Neural progenitor cell (in vitro differentiated cells): Measurements from ENCODE around the gene DSCAML1. TPM values are rescaled to one million over a fixed set of nuclear protein-coding genes. Genes with fewer than 3 reads are reported as not detected.

ENCODE experiments used
- DNase-seq: peaks from one replicate; pipeline ENCODE4 v3.0.0-alpha.2; 2016; ENCODE audit warnings: low spot score
- H2AFZ ChIP-seq: fragments of 200-600 bp; sonication (generic); replicated peaks from 2 replicates; pipeline ENCODE4 v1.6.1; 2016; ENCODE audit warnings: antibody characterized with exemption
- H3F3A ChIP-seq: fragments of 200-600 bp; sonication (generic); 2 replicates; pipeline ENCODE4 v1.6.1; 2016; ENCODE audit warnings: antibody characterized with exemption, low read depth
- H3K27ac ChIP-seq: fragments of 200-600 bp; sonication (generic); 2 replicates; pipeline ENCODE4 v1.5.1; 2016; ENCODE audit warnings: mild to moderate bottlenecking
- H3K27me3 ChIP-seq: fragments of 200-600 bp; sonication (generic); 2 replicates; pipeline ENCODE4 v1.6.1; 2016; ENCODE audit warnings: mild to moderate bottlenecking, moderate library complexity
- H3K36me3 ChIP-seq: fragments of 200-600 bp; sonication (generic); 2 replicates; pipeline ENCODE4 v1.5.1; 2016
- H3K4me1 ChIP-seq: fragments of 200-600 bp; sonication (generic); 2 replicates; pipeline ENCODE4 v1.6.1; 2016; ENCODE audit warnings: mixed run types
- H3K4me2 ChIP-seq: fragments of 200-600 bp; sonication (generic); 2 replicates; pipeline ENCODE4 v1.6.1; 2016
- H3K4me3 ChIP-seq: fragments of 200-600 bp; sonication (generic); 2 replicates; pipeline ENCODE4 v1.5.1; 2016
- H3K79me2 ChIP-seq: fragments of 200-600 bp; sonication (generic); 2 replicates; pipeline ENCODE4 v1.6.1; 2016; ENCODE audit warnings: low read depth
- H3K9ac ChIP-seq: fragments of 200-600 bp; sonication (generic); 2 replicates; pipeline ENCODE4 v1.6.1; 2016
- H3K9me3 ChIP-seq: fragments of 200-600 bp; sonication (generic); 2 replicates; pipeline ENCODE4 v1.5.1; 2016; ENCODE audit warnings: low read depth
- H4K20me1 ChIP-seq: fragments of 200-600 bp; sonication (generic); 2 replicates; pipeline ENCODE4 v1.6.1; 2016; ENCODE audit warnings: low read depth
- H3K27ac Mint-ChIP-seq: 3 replicates; pipeline ENCODE4 v1.8.0; 2021; ENCODE audit warnings: mixed read lengths
- H3K27me3 Mint-ChIP-seq: 2 replicates; pipeline ENCODE4 v1.8.0; 2022; ENCODE audit warnings: low read depth, mild to moderate bottlenecking, inconsistent platforms, moderate library complexity, mixed read lengths; ENCODE audit not compliant: insufficient read depth
- H3K36me3 Mint-ChIP-seq: 3 replicates; pipeline ENCODE4 v1.8.0; 2021; ENCODE audit warnings: mixed read lengths
- H3K4me1 Mint-ChIP-seq: 3 replicates; pipeline ENCODE4 v1.8.0; 2021; ENCODE audit warnings: mixed read lengths
- H3K4me3 Mint-ChIP-seq: 3 replicates; pipeline ENCODE4 v1.8.0; 2021; ENCODE audit warnings: mild to moderate bottlenecking, moderate library complexity, mixed read lengths
- H3K9me3 Mint-ChIP-seq: 3 replicates; pipeline ENCODE4 v1.8.0; 2020; ENCODE audit warnings: mixed read lengths
- CTCF ChIP-seq: fragments of 200-600 bp; sonication (generic); IDR thresholded peaks from 2 replicates; pipeline ENCODE4 v1.5.1; 2017; ENCODE audit warnings: antibody characterized with exemption, mild to moderate bottlenecking
- EZH2 ChIP-seq: fragments of 200-600 bp; sonication (generic); IDR thresholded peaks from 2 replicates; pipeline ENCODE4 v1.6.1; 2017; ENCODE audit warnings: antibody characterized with exemption, mild to moderate bottlenecking, moderate library complexity
- EZH2phosphoT487 ChIP-seq: fragments of 200-600 bp; sonication (generic); IDR thresholded peaks from 2 replicates; pipeline ENCODE4 v1.6.1; 2017; ENCODE audit warnings: antibody characterized with exemption
- total RNA-seq: library from RNA; depleted of rRNA; stranded (reverse); fragments of >200 nt; gene quantifications from 2 replicates; pipeline ENCODE4 v1.2.3, GENCODE V29; 2015; ENCODE audit warnings: low replicate concordance

The DSCAML1 gene
- total RNA-seq, 1 donor from 2014 or later, result 0.06 TPM

- peak overlapping the region; percentile 85 for H3K27ac Mint-ChIP-seq
Measured at GRCh38 chr11:117837791-117838190, 40.8 kb upstream of the DSCAML1 start.

GRCh38 chr11:117837070-117837776 lies 40.2 kb upstream of the DSCAML1 start:
- Histone ChIP-seq H3K4me2 (no peak overlapping the region), H3K9me3 (no peaks in the 10 kb centered on the region), H3K79me2 (no peaks in the 10 kb centered on the region), H3K4me1 (no peaks in the 10 kb centered on the region), H3K27ac (no peak overlapping the region), H3K27me3 (no peaks in the 10 kb centered on the region), H4K20me1 (peaks cover 18% of the 10 kb centered on the region), H3K36me3 (no peaks in the 10 kb centered on the region), H2AFZ (no peak overlapping the region), H3K9ac (no peak overlapping the region), H3K4me3 (no peak overlapping the region), H3F3A (no peaks in the 10 kb centered on the region)
- Mint-ChIP-seq H3K4me1 (peaks cover 14% of the 10 kb centered on the region), H3K27ac (peak overlapping the region; percentile 85), H3K4me3 (no peak overlapping the region), H3K27me3 (peaks cover 5% of the 10 kb centered on the region), H3K36me3 (peaks cover 12% of the 10 kb centered on the region), H3K9me3 (no peaks in the 10 kb centered on the region)
- TF ChIP-seq EZH2phosphoT487 (no peak), CTCF (no peak), EZH2 (no peak)
- no peak for DNase-seq

More at GRCh38 chr11:117837791-117838190, 40.8 kb upstream of the DSCAML1 start:
- H3K4me3 ChIP-seq, result no peak overlapping the region
- H3K4me1 Mint-ChIP-seq, result peaks cover 12% of the 10 kb centered on the region
- no peaks in the 10 kb centered on the region for H3K9me3 Mint-ChIP-seq
- H2AFZ ChIP-seq, result no peak overlapping the region
- no peaks in the 10 kb centered on the region for H3K9me3 ChIP-seq
- no peak overlapping the region for H3K4me2 ChIP-seq
- H3K79me2 ChIP-seq, result no peaks in the 10 kb centered on the region
- no peaks in the 10 kb centered on the region for H3K36me3 ChIP-seq
- peaks cover 23% of the 10 kb centered on the region for H4K20me1 ChIP-seq
- H3K27me3 ChIP-seq, result no peaks in the 10 kb centered on the region
- peaks cover 10% of the 10 kb centered on the region for H3K36me3 Mint-ChIP-seq
- H3K4me3 Mint-ChIP-seq, result no peak overlapping the region
- TF ChIP-seq CTCF (no peak), EZH2 (no peak), EZH2phosphoT487 (no peak)
- peaks cover 5% of the 10 kb centered on the region for H3K27me3 Mint-ChIP-seq
- no peak for DNase-seq
- no peaks in the 10 kb centered on the region for H3F3A ChIP-seq
- H3K9ac ChIP-seq, result no peak overlapping the region
- H3K27ac ChIP-seq, result no peak overlapping the region
- H3K4me1 ChIP-seq, result no peaks in the 10 kb centered on the region

- no peaks in the 10 kb centered on the region for H3K9me3 Mint-ChIP-seq
- no peak for DNase-seq
- H4K20me1 ChIP-seq, result peaks cover 12% of the 10 kb centered on the region
- no peaks in the 10 kb centered on the region for H3K27me3 ChIP-seq
- H3K9me3 ChIP-seq, result no peaks in the 10 kb centered on the region
- no peak overlapping the region for H3K4me3 Mint-ChIP-seq
- no peak overlapping the region for H3K27ac ChIP-seq
- peak overlapping the region; percentile 11 for H3K27ac Mint-ChIP-seq
- no peak overlapping the region for H2AFZ ChIP-seq
- peaks cover 16% of the 10 kb centered on the region for H3K4me1 Mint-ChIP-seq
- peaks cover 7% of the 10 kb centered on the region for H3K27me3 Mint-ChIP-seq
- H3K4me3 ChIP-seq, result no peak overlapping the region
- no peak overlapping the region for H3K4me2 ChIP-seq
- H3K79me2 ChIP-seq, result no peaks in the 10 kb centered on the region
- H3K9ac ChIP-seq, result no peak overlapping the region
- no peaks in the 10 kb centered on the region for H3K36me3 ChIP-seq
- TF ChIP-seq EZH2phosphoT487, result no peak
- TF ChIP-seq EZH2, result no peak
- TF ChIP-seq CTCF, result no peak
- peaks cover 12% of the 10 kb centered on the region for H3K36me3 Mint-ChIP-seq
- H3F3A ChIP-seq, result no peaks in the 10 kb centered on the region
- H3K4me1 ChIP-seq, result peaks cover 4% of the 10 kb centered on the region
Measured at GRCh38 chr11:117836077-117836960, 39.3 kb upstream of the DSCAML1 start.
